BLaER1 treated with 17β-estradiol and CSF1 and Interleukin-3, amounts not matched to agents 10 nM and 100 nM (cell line): Measurements from ENCODE around the gene SH3RF1.

Experiments
- H3K27ac ChIP-seq, 11 experiments: shearing (Covaris generic); formaldehyde crosslinking; 2 replicates each; pipeline ENCODE4 v1.8.1; 2022
- H3K27me3 ChIP-seq, 11 experiments: shearing (Covaris generic); formaldehyde crosslinking; 2 replicates each; pipeline ENCODE4 v1.8.1; 2022
- H3K36me3 ChIP-seq, 11 experiments: shearing (Covaris generic); formaldehyde crosslinking; 2 replicates each; pipeline ENCODE4 v1.8.1; 2022
- H3K4me1 ChIP-seq, 10 experiments: shearing (Covaris generic); formaldehyde crosslinking; 2 replicates each; pipeline ENCODE4 v1.8.1; 2022
- H3K4me2 ChIP-seq, 11 experiments: shearing (Covaris generic); formaldehyde crosslinking; 2 replicates each; pipeline ENCODE4 v1.8.1; 2022
- H3K4me3 ChIP-seq, 10 experiments: shearing (Covaris generic); formaldehyde crosslinking; 2 replicates each; pipeline ENCODE4 v1.8.1; 2022
- H3K9ac ChIP-seq, 11 experiments: shearing (Covaris generic); formaldehyde crosslinking; 2 replicates each; pipeline ENCODE4 v1.8.1; 2022
- H3K9me3 ChIP-seq, 11 experiments: shearing (Covaris generic); formaldehyde crosslinking; replicated peaks in 1 of 11; 2 replicates each; pipeline ENCODE4 v1.8.1; 2022
- H4K20me1 ChIP-seq, 11 experiments: shearing (Covaris generic); formaldehyde crosslinking; 2 replicates each; pipeline ENCODE4 v1.8.1; 2022
- Cebpa-rat ChIP-seq, 11 experiments: shearing (Covaris generic); IDR thresholded peaks; 2 replicates each; pipeline ENCODE4 v1.8.1; 2022

SH3RF1 gene

DNA sequence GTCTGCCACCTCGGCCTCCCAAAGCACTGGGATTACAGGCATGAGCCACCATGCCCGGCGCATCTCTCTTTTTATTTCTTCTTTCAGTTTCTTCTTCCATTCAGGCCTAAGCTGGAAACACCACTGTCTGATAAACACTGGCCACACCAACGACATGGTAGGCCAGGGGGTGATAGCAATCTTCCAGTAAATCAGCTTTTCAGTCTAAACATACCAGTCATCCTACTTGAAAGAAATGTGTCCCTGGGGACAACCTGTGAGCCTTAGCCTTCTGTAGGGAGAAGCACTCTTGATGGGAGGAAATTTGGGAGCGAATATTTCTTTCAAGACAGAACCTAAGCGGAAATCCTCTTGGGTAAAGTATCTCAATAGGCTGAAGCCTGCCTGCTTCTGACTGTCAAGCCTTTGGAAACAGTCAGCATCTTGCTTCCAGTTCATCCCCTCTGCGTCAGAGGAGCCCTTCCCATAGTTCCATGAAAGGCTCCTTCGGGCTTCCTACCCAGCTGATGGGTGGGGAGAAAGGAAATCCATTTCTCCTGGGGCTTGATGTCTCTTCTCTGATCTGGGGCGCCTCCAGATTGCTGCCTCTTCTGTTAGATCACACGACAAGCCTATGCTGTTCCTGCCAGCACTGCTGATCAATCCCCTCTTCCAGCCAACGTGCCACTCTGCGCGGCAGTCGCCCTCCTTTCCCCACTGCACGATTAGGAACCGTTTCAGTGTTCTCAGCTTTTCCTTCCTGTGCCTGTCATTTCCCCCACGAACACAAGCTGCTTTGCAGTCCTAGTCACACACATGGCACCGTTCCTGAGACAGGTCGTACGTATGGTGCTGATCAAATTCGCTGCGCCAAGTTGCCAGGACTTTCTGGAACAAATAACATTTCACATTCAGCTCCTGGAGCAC, 211.2 kb downstream of the SH3RF1 start:
- TF ChIP-seq Cebpa-rat (IDR thresholded peaks at IDR 0.05) = no peak
- Histone ChIP-seq H3K4me3 (no peak overlapping the region), H3K4me2 (peak overlapping the region in 9 of 11 experiments; percentile 2 to 41 (median 21); a peak in 9 of 22 replicates), H4K20me1 (no peaks in the 10 kb centered on the region), H3K36me3 (no peaks in the 10 kb centered on the region), H3K9ac (peak overlapping the region in 1 of 11 experiments; percentile 7; a peak in 1 of 22 replicates), H3K27ac (no peak overlapping the region), H3K4me1 (peaks cover 4 to 52% (median 9%) of the 10 kb centered on the region in 10 experiments; a peak in 15 of 20 replicates), H3K9me3 (no peaks in the 10 kb centered on the region), H3K27me3 (no peaks in the 10 kb centered on the region)

DNA sequence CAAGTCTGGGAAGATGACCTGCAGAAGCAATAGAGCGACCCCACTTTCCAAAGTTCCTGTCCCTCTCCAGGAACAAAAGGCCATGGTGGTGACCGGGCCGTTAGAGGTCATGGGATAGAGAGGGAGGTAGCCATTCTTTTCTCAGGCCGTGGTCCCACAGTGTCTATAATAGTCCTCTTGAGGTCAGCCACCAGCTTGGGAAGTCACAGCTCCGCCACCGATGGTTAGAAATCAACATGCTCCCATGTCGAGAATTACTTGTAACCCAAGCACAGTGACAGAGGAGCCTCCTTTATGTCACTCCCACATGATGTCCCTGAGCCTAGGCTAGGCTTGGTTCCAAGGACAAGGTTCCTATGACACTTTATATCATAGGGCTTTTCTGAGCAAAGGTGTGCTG, 212.4 kb downstream of the SH3RF1 start:
- no peaks in the 10 kb centered on the region for H4K20me1 ChIP-seq
- H3K27ac ChIP-seq = no peak overlapping the region
- no peaks in the 10 kb centered on the region for H3K27me3 ChIP-seq
- no peak for TF ChIP-seq Cebpa-rat (IDR thresholded peaks at IDR 0.05)
- H3K4me1 ChIP-seq = peaks cover 4 to 52% (median 9%) of the 10 kb centered on the region in 10 experiments; a peak in 15 of 20 replicates
- no peak overlapping the region for H3K4me3 ChIP-seq
- H3K9me3 ChIP-seq = no peaks in the 10 kb centered on the region
- H3K9ac ChIP-seq = no peak overlapping the region
- H3K36me3 ChIP-seq = no peaks in the 10 kb centered on the region
- H3K4me2 ChIP-seq = peak overlapping the region in 2 of 11 experiments; percentile 83 to 90; a peak in 4 of 22 replicates

DNA sequence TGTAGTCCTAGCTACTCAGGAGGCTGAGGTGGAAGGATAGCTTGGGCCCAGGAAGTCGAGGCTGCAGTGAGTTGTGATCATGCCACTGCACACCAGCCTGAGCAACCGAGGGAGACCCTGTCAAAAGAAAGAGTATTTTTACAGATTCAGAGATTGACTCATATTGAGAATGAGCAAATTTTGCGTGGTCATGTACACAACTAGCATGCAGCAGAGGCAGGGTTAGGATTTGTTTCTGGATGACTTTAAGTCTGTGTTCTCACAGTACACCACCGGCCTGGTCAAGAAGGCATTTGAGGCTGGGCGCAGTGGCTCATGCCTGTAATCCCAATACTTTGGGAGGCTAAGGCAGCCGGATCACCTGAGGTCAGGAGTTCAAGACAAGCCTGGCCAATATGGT, 215.9 kb downstream of the SH3RF1 start:
- Histone ChIP-seq H4K20me1 (no peaks in the 10 kb centered on the region), H3K27me3 (no peaks in the 10 kb centered on the region), H3K4me1 (peaks cover 2 to 41% (median 5%) of the 10 kb centered on the region in 10 experiments; a peak in 15 of 20 replicates), H3K4me3 (no peak overlapping the region), H3K9me3 (no peaks in the 10 kb centered on the region), H3K4me2 (no peak overlapping the region), H3K27ac (no peak overlapping the region), H3K36me3 (no peaks in the 10 kb centered on the region), H3K9ac (no peak overlapping the region)
- TF ChIP-seq Cebpa-rat (IDR thresholded peaks at IDR 0.05) = no peak

DNA sequence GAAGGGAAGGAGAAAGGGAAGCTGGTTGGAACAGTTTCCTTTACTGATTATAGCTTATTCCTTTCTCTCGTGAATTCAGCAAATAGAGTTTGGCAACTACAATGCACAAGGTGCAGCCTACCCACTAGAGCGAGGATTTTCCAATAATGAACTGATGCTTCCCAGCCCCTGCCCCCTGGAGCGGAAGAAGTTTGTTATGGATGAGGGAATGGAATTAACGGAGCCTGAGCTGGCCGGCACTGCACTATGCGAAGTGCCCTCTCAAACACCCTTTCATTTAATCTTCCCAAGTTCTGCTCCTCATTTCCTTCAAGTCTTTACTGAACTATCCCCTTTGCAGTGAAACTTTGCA, 218.2 kb downstream of the SH3RF1 start:
- H3K4me3 ChIP-seq = no peak overlapping the region
- no peaks in the 10 kb centered on the region for H3K9me3 ChIP-seq
- no peaks in the 10 kb centered on the region for H3K27me3 ChIP-seq
- H3K27ac ChIP-seq = no peak overlapping the region
- no peak overlapping the region for H3K4me2 ChIP-seq
- no peaks in the 10 kb centered on the region for H4K20me1 ChIP-seq
- peaks cover 0 to 19% (median 0%) of the 10 kb centered on the region in 10 experiments; a peak in 6 of 20 replicates for H3K4me1 ChIP-seq
- no peaks in the 10 kb centered on the region for H3K36me3 ChIP-seq
- no peak overlapping the region for H3K9ac ChIP-seq
- TF ChIP-seq Cebpa-rat (IDR thresholded peaks at IDR 0.05) = no peak

DNA sequence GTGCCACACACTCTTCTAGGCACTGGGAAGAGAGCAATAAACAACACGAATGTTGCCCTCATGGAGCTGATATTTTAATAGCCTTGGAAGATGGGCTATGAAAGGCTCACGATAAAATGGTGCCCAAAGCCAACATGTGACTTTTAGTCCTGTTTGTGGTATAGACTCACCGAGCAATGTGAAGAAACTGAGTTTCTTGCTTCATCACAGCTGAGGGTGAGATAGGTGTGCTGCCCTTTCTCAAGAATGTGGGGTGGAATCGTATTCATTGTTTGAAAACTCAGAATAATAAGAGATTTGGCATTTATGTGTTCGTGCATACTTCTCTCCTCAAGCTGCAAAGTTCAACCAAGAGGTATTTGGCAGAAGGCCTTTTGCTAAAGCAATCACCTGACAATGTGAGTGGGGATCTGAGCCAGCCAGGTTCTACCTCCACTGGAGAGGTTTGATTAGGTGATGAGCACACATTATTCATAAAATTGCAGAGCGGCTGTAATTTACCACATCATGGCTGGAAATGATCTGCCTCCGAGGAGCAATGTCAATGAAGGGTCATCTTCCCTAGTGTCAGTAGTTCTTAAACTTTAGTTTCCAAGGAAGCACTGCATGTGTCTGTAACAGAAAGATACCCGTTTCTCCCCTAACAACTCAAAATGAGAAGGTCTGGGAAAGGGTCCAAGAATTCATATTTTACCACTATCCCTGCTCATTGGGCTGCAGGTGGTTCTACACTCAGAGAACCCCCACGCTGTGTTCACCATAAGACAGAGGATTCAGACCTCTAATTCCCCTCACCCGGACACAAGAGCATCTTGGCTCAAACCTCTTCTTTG, 218.8 kb downstream of the SH3RF1 start:
- Histone ChIP-seq H3K36me3 (no peaks in the 10 kb centered on the region), H3K9ac (no peak overlapping the region), H3K9me3 (no peaks in the 10 kb centered on the region), H3K4me1 (peaks cover 0 to 13% (median 0%) of the 10 kb centered on the region in 10 experiments; a peak in 6 of 20 replicates), H3K27me3 (no peaks in the 10 kb centered on the region), H3K27ac (no peak overlapping the region), H3K4me2 (no peak overlapping the region), H4K20me1 (no peaks in the 10 kb centered on the region), H3K4me3 (no peak overlapping the region)
- TF ChIP-seq Cebpa-rat (IDR thresholded peaks at IDR 0.05) = no peak

- Histone ChIP-seq H3K9ac (no peak overlapping the region), H3K4me2 (no peak overlapping the region)
These were observed 219.6 kb downstream of the SH3RF1 start for GRCh38 chr4:169050881-169051760.

GRCh38 chr4:169050284-169050683, 220.5 kb downstream of the SH3RF1 start:
- TF ChIP-seq Cebpa-rat (IDR thresholded peaks at IDR 0.05) = no peak
- H3K4me1 ChIP-seq = no peaks in the 10 kb centered on the region
- no peaks in the 10 kb centered on the region for H3K36me3 ChIP-seq
- H3K27ac ChIP-seq = no peak overlapping the region
- no peaks in the 10 kb centered on the region for H3K27me3 ChIP-seq
- no peak overlapping the region for H3K4me3 ChIP-seq
- H4K20me1 ChIP-seq = no peaks in the 10 kb centered on the region
- H3K9ac ChIP-seq = no peak overlapping the region
- no peaks in the 10 kb centered on the region for H3K9me3 ChIP-seq
- no peak overlapping the region for H3K4me2 ChIP-seq

More at GRCh38 chr4:169050881-169051760, 219.6 kb downstream of the SH3RF1 start:
- H3K4me3 ChIP-seq = no peak overlapping the region
- H3K4me1 ChIP-seq = peaks cover 0 to 4% (median 0%) of the 10 kb centered on the region in 10 experiments; a peak in 4 of 20 replicates
- H3K9me3 ChIP-seq = no peaks in the 10 kb centered on the region
- H3K27me3 ChIP-seq = no peaks in the 10 kb centered on the region
- H4K20me1 ChIP-seq = no peaks in the 10 kb centered on the region
- no peak for TF ChIP-seq Cebpa-rat (IDR thresholded peaks at IDR 0.05)
- no peak overlapping the region for H3K27ac ChIP-seq
- no peaks in the 10 kb centered on the region for H3K36me3 ChIP-seq

DNA sequence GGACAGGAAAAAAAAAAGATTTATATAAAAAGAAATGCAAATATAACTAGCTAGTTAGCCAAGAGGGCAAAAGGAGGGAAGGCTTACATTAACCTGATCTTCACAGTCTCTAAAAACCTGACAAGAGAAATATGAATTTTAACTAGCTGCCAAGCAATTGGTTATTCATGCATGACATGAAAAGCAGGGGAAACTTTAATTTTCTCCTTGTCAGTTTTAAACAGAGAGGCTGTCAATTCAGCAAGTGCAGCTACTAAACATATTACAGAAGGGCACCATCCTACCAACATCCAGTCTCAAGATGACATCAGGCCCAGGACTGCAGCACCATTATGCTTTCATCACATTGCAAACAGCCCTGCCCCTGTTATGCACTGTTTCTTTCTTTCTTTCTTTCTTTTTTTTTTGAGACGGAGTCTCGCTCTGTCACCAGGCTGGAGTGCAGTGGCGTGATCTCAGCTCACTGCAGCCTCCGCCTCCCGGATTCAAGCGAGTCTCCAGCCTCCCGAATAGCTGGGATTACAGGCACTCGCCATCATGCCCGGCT, 221.8 kb downstream of the SH3RF1 start:
- TF ChIP-seq Cebpa-rat (IDR thresholded peaks at IDR 0.05) = no peak
- no peak overlapping the region for H3K9ac ChIP-seq
- H3K4me1 ChIP-seq = no peaks in the 10 kb centered on the region
- H3K27me3 ChIP-seq = no peaks in the 10 kb centered on the region
- no peaks in the 10 kb centered on the region for H3K36me3 ChIP-seq
- no peak overlapping the region for H3K27ac ChIP-seq
- H4K20me1 ChIP-seq = no peaks in the 10 kb centered on the region
- no peak overlapping the region for H3K4me3 ChIP-seq
- H3K9me3 ChIP-seq = no peaks in the 10 kb centered on the region
- no peak overlapping the region for H3K4me2 ChIP-seq
